ENCODE data around the gene SNX24.
"Not testable (repeated sequence)": the region's sequence is repeated elsewhere in the genome, so short reads cannot be mapped to it uniquely, and the experiment has no call there.

Gene SNX24

DNA sequence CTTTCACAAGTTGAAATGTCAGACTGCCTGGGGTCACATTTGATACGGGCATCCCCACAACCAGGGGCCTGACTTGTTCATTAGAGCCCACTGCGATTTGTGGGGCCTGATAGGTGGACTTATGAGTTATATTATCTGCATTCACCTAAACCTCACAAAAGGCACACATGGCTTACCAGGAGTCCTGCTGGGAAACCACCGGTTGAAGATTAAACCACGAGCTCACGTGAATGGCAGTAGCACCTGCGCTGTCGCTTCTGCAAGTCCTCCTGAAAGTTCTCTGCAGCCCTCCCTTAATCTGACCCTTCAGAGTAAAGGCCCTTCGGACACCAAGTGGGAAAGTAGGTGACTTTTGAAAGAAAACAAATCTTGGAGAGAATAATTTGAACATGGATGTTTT, 122.2 kb downstream of the SNX24 start:
- DNase-seq, result no peak

DNA sequence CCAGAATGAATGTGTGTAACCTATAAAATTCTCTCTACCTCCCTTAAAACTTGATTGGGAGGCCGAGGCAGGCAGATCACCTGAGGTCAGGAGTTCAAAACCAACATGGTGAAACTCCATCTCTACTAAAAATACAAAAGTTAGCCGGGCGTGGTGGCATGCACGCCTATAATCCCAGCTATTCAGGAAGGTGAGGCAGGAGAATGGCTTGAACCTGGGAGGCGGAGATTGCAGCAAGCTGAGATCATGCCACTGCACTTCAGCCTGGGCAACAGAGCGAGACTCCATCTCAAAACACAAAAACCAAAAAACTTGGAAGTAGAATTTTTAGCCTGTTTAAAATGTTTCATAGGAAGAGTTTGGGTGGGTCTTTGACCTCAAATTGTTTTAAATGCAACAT, 122.6 kb downstream of the SNX24 start:
- not testable (repeated sequence) for DNase-seq

DNA sequence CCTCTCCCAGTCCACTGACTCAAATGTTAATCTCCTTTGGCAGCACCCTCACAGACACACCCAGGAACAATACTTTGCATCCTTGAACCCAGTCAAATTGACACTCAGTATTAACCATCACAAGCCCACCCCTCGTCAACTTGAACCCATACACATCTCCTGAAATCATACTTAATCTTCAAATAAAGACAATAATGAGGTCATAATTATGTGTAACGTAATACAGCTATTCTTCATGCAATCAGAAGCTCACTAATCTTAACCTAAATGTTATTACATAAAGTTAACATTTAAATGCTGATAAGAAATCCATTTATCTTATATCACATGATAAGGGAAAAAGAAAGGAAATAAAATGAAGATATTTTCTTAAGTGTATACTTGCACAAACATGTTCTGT, 125.9 kb downstream of the SNX24 start:
- no peak for DNase-seq

DNA sequence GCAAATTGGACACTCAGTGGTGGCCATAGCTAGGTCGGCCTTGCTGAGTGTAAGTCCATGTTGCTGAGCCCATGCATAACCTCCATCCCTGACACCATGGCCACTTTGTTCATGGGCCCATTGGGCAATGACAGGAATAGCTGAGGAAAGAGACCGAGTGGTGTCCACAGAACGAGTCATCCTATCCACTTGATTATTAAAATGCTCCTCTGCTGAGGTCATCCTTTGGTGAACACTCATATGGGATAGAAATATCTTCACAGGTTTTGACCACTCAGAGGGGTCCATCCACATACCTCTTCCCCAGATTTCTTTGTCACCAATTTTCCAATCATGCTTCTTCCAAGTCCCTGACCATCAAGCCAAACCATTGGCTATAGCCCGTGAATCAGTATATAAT, 127.5 kb downstream of the SNX24 start:
- peak; percentile 65 for DNase-seq

DNA sequence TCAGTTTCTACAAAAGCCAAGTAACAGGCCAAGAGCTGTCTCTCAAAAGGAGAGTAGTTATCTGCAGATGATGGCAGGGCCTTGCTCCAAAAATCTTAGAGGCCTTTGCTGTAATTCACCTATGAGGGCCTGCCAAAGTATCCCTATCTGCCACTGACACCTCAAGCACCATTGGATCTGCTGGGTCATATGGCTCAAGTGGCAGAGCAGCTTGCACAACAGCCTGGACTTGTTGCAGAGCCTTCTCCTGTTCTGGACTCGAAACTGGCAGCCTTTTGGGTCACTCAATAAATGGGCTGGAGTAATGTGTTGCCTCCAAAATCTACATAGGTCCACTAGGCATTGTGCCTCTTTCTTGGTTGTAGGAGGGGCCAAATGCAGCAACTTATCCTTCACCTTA, 128.3 kb downstream of the SNX24 start:
- not testable (repeated sequence) for DNase-seq

- not testable (repeated sequence) for DNase-seq
Observed at GRCh38 chr5:122974251-122974650, 128.8 kb downstream of the SNX24 start.

- DNase-seq, result no peak
Observed at GRCh38 chr5:122977319-122977718, 131.9 kb downstream of the SNX24 start.

DNA sequence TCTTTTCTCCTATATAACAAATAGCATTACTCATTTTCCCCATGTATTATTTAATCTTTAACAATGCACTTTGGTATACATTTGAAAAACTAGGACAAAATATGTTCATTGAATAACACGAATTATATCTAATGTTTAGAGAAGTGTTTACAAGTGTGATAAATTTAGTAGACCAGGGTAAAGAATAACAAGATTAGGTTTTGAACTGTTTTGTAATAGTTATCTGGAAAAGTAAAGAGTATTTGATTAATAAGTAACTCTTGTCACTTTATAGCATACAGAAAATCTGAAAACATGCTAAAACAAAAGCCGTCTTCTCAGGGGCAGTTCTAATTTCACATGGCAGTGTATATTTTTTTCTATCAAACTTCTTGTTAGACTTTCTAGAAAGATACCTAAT, 132.7 kb downstream of the SNX24 start:
- no peak for DNase-seq

GRCh38 chr5:122978644-122979297, 133.4 kb downstream of the SNX24 start:
- no peak for DNase-seq

DNA sequence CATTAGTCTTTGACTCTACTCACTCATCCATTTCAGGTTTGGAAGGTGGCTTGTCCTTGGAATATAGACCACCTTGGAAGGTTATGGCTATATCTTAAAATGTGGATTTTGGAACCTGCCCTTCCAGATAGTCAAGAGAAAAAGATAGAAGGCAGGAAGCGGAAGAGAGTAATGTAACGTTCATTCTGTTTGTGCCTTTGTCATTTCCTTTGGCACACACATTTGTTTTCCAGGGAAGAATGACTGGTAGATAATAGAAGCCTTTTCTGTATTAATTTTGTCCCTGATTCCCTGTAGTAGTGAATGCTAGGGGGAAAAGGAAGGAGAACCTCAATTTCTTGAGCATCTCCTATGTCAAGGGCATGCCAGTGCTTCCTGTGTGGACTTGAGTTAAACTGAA, 136.4 kb downstream of the SNX24 start:
- DNase-seq, result no peak

GRCh38 chr5:122982376-122982775, 137.0 kb downstream of the SNX24 start:
- DNase-seq, result no peak

GRCh38 chr5:122984425-122984824, 139.0 kb downstream of the SNX24 start:
- DNase-seq, result no peak

DNA sequence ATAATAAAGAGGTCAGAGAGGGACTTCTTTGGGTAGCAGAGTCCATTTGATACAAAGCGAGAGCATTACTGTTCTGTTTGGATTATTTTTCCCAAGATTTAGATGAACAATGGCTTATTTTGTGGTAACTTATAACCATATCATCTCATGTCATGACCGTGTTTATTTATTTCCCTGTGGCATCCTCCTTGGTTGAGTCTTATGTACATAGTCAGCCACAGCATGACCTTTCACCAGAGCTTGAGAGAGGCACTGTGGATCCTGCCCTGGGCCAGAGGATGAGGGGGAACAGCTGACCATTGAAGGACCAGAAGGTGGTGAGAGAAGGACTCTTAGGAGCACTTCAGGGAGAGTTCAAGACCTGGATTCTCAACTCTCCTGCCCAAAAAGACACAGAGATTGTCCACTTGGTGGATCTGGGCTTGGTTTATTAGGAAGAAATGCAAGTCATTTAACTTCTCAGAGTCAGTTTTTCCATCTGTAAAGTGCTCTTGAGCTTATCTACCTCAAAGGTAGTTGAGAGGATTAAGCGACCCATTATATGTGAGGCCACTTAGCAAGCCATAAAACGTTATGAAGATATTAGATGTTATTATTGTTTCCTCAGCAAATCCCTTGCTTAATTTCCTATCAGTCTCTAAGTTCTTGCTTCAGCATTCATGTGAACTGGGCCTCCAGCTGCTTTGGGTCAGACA, 139.7 kb downstream of the SNX24 start:
- no peak for DNase-seq

GRCh38 chr5:122985954-122986721, 140.7 kb downstream of the SNX24 start:
- no peak for DNase-seq

- no peak for DNase-seq
Observed at GRCh38 chr5:122996091-122996490, 150.7 kb downstream of the SNX24 start.

DNA sequence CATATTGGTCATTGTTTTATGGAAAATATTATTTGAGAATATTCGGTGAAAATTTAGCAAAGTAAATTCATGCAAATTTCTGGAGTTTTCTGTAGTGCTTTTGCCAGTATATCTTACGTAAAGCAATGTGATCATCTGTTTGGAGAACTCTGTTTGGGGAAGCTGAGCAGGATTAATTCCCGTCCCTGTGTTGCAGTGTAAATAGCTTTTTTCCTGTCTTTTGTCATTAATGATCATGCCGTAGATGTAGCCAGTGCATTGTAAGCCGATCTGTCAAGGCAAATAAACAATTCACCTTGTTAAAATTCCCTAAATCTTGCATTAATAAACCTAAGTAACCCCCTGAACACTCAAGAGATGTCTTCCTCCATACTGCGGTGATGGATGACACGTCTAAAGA, 151.9 kb downstream of the SNX24 start:
- no peak for DNase-seq

- peak; percentile 33 for DNase-seq
Observed at GRCh38 chr5:122999947-123000563, 154.6 kb downstream of the SNX24 start.

DNA sequence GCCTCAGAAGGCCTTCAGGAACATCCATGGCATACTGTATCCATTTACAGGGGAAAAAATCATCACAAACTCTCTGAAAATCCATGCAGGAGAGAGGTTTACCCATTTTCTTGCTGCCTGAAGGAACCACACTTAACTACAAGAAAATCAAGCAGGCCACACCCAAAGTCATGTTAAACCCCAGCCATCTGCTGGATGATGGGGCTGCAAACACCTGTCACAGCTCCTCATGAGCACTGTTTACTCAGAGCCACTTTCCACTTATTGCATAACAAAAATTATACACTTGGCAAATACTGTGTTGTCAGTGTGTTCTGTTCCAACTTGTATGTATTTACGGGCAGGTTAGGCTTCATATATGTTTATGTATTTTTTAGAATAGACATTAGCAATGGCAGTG, 155.3 kb downstream of the SNX24 start:
- DNase-seq, result no peak

- no peak for DNase-seq
Observed at GRCh38 chr5:123001808-123002207, 156.4 kb downstream of the SNX24 start.

DNA sequence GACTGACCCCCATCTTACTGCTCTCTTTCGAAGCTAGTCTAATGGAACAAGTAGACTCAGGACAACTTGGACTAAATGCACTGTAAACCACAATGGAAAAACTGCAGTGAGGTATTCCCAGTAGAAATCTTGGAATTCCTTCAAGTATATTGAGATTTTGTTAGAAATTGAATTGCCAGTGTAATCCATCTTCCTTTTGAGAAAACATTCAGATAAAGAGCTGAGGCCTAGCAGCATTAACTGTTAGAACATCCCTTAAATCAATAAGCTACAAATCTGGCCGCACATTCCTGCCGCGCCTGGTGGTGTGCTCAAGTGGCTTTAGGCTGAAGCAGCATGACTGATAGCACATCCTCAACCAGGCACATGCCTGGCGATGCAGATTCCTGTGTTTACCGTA, 161.8 kb downstream of the SNX24 start:
- peak; percentile 3 for DNase-seq

DNA sequence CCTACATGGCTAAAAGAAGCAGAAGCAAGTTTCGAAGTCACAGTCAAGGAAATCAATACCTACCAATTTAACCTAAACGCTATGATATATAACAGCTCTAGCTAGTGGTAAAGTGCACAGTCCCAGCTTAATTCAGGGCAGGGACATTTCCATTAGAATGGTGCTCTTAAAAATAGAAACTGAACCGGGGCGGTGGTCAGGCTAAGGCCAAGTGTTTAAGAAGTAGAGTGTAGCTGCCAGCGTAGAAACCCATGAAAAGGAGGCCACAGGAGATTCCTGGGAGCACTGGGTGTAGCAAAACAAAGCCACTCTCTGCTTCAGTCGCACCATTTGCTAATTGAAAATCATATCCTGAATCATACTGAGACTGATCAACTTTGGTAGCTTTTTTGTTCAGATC, 162.3 kb downstream of the SNX24 start:
- no peak for DNase-seq

DNA sequence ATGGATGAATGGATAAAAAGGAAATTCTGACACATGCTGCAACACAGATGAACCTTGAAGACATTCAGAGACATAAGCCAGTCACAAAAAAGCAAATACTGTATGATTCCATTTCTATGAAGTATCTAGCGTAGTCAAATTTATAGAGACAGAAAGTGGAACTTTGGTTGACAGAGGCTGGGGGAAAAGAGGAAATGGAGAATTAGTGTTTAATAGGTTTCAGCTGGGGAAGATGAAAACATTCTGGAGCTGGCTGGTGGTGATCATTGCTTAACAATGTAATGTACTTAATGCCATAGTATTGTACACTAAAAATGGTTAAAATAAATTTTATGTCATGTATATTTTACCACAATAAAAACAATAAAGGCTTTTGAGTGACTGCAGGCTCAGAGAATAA, 166.9 kb downstream of the SNX24 start:
- peak; percentile 20 for DNase-seq

GRCh38 chr5:123014689-123015088, 169.3 kb downstream of the SNX24 start:
- DNase-seq, result no peak

All from fibroblast of skin of back (primary cell).